GM19328 (cell line): ENCODE data around the gene VBP1.
"Not testable (repeated sequence)": the region's sequence is repeated elsewhere in the genome, so short reads cannot be mapped to it uniquely, and the experiment has no call there.

Source experiments
- ATAC-seq: cut with Tn5 transposase; IDR thresholded peaks from one replicate; pipeline ENCODE4 v1.9.1; 2021; ENCODE audit warnings: mild to moderate bottlenecking, moderate library complexity; ENCODE audit not compliant: unreplicated experiment

VBP1 gene

DNA sequence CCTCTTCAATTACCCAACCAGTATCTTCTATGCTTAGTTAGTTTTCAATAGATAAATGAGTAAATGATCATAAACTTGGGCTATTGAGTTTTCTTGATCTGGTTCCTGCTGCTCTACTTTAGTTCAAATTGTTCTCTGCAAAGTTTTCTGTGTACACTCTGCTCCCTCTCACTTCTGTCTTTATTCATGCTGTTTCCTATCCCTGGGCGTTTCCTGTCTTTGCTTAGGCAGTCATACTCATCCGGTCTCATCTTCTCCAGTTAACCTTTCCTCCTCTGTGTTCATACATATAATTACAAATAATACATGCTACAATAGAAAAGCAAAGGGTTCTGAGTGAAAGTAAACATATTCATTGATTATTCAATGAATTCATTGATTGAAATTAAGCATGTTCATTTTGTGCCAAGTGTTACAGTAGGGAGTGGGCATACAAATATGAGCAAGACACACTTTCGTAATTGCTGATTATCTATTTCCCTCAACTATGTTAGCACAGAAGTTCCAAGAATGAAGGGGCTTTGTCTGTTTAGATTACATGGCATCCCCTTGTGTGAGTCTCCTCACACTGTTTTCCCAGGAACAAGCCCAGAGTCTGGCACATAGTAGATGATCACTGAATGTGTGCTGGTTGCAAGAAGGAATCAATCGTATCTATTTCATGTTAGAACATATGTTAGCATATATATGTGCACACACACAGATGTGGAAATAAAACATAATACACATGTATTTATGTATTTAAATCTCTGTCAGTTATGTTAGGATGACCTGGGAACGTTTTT lies 46.9 kb downstream of the VBP1 start:
- no peak for ATAC-seq

DNA sequence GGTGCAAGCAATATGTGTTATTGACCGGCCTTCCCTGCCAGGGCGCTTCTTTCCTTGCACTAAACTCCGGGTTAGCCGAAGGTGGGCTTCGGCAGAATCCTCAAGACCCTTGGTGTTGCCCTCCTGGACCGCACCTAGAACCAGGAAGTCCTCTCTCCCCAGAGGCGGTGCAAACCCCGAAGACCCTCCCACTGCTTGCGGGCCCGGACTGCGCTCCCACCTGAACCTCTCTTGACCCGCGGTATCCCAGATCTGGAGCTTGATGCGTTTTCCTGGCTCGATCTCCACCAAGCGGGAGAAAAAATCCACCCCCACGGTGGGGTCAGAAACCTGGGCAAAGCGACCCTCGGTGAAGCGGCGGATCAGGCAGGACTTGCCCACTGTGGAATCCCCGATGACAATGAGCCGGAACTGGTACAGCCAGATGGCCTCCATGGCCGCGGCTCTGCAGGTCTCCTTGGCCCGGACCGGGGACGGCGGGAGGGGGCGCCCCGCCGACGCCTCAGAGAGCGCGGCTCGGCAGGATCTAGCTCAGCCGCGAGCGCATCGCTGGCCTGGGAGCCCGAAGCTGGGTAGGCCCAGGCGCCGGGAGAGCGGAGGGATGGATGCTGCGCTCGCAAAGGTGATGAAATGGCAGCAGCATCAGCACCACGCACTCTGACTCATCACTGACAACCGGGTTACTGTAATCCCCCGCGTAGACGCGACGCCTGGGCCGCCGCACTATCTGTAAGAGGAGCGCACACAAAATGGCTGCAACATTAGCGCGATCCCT lies 47.8 kb downstream of the VBP1 start, which contains the start of gene RAB39B:
Gene RAB39B, minus strand, starts transcription at position 638 of the 775 bp plus-strand sequence. Its CDS starts 203 bp downstream, at position 435.
- ATAC-seq: peak; percentile 91

DNA sequence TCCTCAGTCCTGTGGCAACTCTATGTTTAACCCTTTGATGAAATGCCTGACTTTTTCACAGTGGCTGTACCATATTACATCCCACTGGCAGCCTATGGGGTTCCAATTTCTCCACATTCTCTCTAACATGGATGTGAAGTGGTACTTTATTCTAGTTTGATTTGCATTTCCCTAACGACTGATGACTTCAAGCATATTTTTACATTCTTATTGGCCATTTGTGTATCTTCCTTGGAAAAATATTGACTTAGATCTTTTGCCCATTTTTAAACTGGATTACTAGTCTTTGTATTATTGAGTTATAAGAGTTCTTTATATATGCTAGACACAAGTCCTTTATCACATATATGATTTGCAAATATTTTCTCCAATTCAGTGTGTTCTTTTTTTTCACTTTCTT lies 50.2 kb downstream of the VBP1 start:
- ATAC-seq: no peak

DNA sequence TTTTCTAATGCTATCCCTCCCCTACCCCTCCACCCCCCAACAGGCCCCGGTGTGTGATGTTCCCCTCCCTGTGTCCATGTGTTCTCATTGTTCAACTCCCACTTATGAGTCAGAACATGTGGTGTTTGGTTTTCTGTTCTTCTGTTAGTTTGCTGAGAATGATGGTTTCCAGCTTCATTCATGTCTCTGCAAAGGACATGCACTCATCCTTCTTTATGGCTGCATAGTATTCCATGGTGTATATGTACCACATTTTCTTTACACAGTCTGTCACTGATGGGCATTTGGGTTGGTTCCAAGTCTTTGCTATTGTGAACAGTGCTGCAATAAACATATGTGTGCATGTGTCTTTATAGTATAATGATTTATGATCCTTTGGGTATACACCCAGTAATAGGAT lies 51.7 kb downstream of the VBP1 start:
- not testable (repeated sequence) for ATAC-seq

DNA sequence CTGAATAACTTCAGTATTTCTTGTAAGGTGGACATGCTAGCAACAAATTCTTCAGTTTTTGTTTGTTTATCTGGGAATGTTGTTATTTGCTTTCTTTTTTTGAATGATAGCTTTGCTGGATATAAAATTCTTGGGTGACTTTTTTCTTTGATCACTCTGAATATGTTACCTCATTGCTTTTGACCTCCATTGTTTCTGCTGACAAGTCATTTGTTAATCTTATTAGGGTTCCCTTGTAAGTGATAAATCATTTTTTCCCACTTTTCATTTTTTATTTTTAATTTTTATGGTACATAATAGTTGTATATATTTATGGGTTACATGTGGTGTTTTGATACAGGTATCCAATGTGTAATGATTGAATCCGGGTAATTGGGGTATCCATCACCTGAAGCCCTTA lies 54.7 kb downstream of the VBP1 start:
- ATAC-seq: no peak

DNA sequence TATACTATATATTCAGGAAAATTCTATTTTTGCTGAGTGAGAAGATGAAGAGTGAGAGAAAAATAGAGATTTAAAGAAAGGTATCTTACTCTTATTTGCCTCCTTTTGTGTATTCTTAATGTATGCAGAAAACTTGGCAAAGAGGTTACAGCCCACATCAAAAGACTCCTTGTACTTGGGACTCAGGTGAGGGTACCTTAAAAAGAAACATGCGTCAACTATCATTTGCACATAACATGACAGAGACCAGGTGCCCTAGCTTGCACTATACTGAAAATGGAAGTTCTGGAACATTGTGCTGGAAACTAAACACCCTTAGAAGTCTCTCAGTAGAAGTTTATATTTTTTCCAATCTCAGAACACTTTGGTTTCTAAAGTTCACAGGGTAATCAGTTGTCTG lies 63.6 kb downstream of the VBP1 start:
- no peak for ATAC-seq
